Activated T-cell treated with anti-CD3 and anti-CD28 coated beads, Interleukin-2, amount 50 U/mL, for 4 hours (primary cell): ENCODE measurements around the gene SECISBP2L. TPM values are rescaled to one million over a fixed set of nuclear protein-coding genes. Genes with fewer than 3 reads are reported as not detected.

ENCODE experiments used
- ATAC-seq, 2 donors: fragments of 200-7000 bp; cut with Tn5 transposase; one replicate each; pipeline ENCODE4 v1.10.0; 2021
- DNase-seq: peaks from one replicate; pipeline ENCODE4 v3.0.0-alpha.2; 2020
- H3K27me3 Mint-ChIP-seq: one replicate; pipeline ENCODE4 v1.8.0; 2021; ENCODE audit warnings: low read depth, mixed read lengths
- H3K36me3 Mint-ChIP-seq: one replicate; pipeline ENCODE4 v1.8.0; 2022; ENCODE audit warnings: mixed read lengths; ENCODE audit not compliant: insufficient read depth
- H3K4me1 Mint-ChIP-seq: one replicate; pipeline ENCODE4 v1.8.0; 2021; ENCODE audit warnings: low read depth, mixed read lengths
- H3K4me3 Mint-ChIP-seq: one replicate; pipeline ENCODE4 v1.8.0; 2021; ENCODE audit warnings: mild to moderate bottlenecking, moderate library complexity, mixed read lengths
- H3K9me3 Mint-ChIP-seq: one replicate; pipeline ENCODE4 v1.8.0; 2021; ENCODE audit warnings: mixed read lengths
- total RNA-seq, 3 donors: library from RNA; stranded (reverse); gene quantifications; one replicate each; pipeline ENCODE4 v1.2.1, GENCODE V29; 2021

Gene SECISBP2L
- total RNA-seq, 3 donors from 2014 or later: 14.9 to 21.6 (median 18.8) TPM

DNA sequence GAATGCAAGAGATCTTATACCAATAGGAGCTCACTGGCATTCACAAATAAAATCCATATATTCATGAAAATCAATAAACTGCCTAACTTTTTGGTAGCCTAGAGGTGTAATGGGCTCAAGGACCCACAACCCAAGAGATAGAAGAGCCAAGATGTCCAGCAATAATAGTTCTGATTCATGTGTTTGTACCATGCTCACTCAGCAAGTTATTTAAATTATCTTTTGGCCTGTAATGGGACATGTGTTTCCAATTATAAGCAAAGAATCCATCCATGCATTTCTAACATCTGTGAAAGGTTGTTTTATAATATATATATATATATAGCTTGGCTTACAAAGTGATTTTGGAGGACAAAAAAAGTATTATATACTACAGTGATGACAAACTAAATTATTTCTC, 52.9 kb downstream of the SECISBP2L start:
- ATAC-seq (no peak), DNase-seq (no peak)
- Mint-ChIP-seq H3K27me3 (no peaks in the 10 kb centered on the region), H3K4me1 (no peaks in the 10 kb centered on the region), H3K9me3 (no peaks in the 10 kb centered on the region), H3K4me3 (no peak overlapping the region), H3K36me3 (peaks cover 40% of the 10 kb centered on the region)

DNA sequence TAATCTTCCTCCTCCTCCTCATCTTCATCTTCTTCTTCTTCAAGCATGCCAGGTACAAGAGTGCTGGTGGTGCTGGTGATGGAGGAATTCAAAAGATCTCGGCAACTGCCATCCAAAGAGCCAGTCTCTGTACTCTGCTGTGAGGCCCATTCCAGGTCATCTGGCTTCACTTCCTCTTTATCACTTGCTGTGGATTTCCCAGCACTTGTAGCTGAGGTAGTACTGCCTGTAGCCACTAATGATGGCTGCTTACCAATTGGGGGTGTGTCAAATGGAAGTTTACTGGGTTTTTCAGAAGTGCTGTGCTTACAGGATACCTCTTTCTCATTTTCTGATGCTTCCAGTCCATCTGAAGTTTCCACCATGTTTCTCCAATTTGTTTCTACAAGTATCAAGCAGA, 53.7 kb downstream of the SECISBP2L start:
- H3K4me3 Mint-ChIP-seq: no peak overlapping the region
- ATAC-seq: no peak
- peaks cover 39% of the 10 kb centered on the region for H3K36me3 Mint-ChIP-seq

DNA sequence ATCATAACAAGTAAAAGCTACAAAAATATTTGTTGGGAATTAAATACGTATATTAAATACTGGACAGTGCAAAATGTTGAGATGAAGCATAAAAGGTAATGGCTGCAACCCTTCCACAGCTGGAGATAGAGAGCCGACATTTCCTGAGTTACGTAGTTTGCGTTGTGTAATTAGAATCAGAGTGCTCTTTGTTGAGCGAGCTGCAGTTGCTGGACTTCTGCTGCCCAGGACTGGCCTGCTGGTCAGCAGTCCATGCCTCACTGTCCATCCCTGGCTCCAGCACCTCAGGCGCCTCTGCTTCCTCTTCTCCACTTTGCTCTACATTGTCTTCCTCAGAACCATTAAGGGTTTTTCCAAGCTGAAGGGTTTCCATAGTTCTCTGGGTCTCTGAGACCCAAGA, 54.1 kb downstream of the SECISBP2L start:
- no peaks in the 10 kb centered on the region for H3K27me3 Mint-ChIP-seq
- peaks cover 36% of the 10 kb centered on the region for H3K36me3 Mint-ChIP-seq
- ATAC-seq (no peak), DNase-seq (no peak)
- no peaks in the 10 kb centered on the region for H3K9me3 Mint-ChIP-seq
- H3K4me1 Mint-ChIP-seq: no peaks in the 10 kb centered on the region
- no peak overlapping the region for H3K4me3 Mint-ChIP-seq

More for the DNA sequence above, 53.7 kb downstream of the SECISBP2L start:
- H3K27me3 Mint-ChIP-seq: no peaks in the 10 kb centered on the region
- no peaks in the 10 kb centered on the region for H3K9me3 Mint-ChIP-seq
- DNase-seq: no peak
- no peaks in the 10 kb centered on the region for H3K4me1 Mint-ChIP-seq

- ATAC-seq: no peak
- H3K4me3 Mint-ChIP-seq: no peak overlapping the region
- peaks cover 22% of the 10 kb centered on the region for H3K36me3 Mint-ChIP-seq
- H3K9me3 Mint-ChIP-seq: no peaks in the 10 kb centered on the region
- DNase-seq: no peak
- H3K4me1 Mint-ChIP-seq: no peaks in the 10 kb centered on the region
- H3K27me3 Mint-ChIP-seq: no peaks in the 10 kb centered on the region
Measured at GRCh38 chr15:48989170-48989569, 57.1 kb downstream of the SECISBP2L start.

GRCh38 chr15:48987142-48987541, 59.1 kb downstream of the SECISBP2L start:
- peaks cover 11% of the 10 kb centered on the region for H3K36me3 Mint-ChIP-seq
- no peak overlapping the region for H3K4me3 Mint-ChIP-seq
- H3K27me3 Mint-ChIP-seq: peaks cover 7% of the 10 kb centered on the region
- no peak for DNase-seq
- no peak for ATAC-seq
- no peaks in the 10 kb centered on the region for H3K9me3 Mint-ChIP-seq
- no peaks in the 10 kb centered on the region for H3K4me1 Mint-ChIP-seq

DNA sequence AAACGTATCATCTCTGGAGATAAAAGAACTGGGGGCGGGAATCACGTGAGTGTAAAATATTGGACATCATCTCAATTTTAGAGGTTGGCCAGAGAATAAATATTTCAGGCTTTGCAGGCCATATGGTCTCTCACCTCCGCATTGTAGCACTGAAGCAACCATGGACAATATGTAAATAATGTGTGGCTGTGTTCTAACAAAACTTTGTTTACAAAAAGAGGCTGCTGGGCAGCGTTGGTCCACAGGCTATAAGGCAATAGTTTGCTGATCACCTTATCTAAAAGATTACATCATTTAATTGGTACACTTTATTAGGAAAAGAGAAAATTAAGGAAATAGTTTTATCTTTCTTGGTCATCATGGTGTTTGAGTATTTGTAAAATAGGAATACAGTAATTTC, 60.0 kb downstream of the SECISBP2L start:
- Mint-ChIP-seq H3K9me3 (no peaks in the 10 kb centered on the region), H3K4me3 (no peak overlapping the region), H3K27me3 (peaks cover 10% of the 10 kb centered on the region), H3K4me1 (no peaks in the 10 kb centered on the region), H3K36me3 (peaks cover 6% of the 10 kb centered on the region)
- ATAC-seq (no peak), DNase-seq (no peak)

DNA sequence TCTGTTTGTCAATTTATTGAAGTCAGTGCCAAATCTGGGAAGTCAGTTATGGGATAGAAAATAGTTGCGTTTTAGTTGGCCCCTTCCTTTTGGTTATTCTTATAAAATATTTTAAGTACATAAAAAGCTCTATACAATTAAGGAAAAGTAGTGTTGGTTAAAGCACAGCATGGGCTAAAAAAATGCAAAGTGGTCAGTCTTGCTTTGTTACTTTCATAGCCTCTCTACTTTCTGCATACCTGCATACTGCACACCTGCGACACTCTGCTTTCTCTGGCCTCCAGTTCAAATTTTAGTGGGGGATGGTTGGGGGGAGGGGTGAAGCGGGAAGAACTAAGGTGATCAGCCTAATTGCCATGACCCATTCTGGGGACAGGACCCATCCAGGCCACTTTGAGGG, 60.7 kb downstream of the SECISBP2L start:
- no peak for DNase-seq
- H3K9me3 Mint-ChIP-seq: no peaks in the 10 kb centered on the region
- H3K4me3 Mint-ChIP-seq: no peak overlapping the region

GRCh38 chr15:48984811-48985352, 61.4 kb downstream of the SECISBP2L start:
- DNase-seq (no peak), ATAC-seq (no peak)
- no peaks in the 10 kb centered on the region for H3K9me3 Mint-ChIP-seq
- H3K4me1 Mint-ChIP-seq: no peaks in the 10 kb centered on the region
- peaks cover 2% of the 10 kb centered on the region for H3K36me3 Mint-ChIP-seq
- no peak overlapping the region for H3K4me3 Mint-ChIP-seq
- H3K27me3 Mint-ChIP-seq: peaks cover 14% of the 10 kb centered on the region

More for the DNA sequence above, 60.7 kb downstream of the SECISBP2L start:
- H3K36me3 Mint-ChIP-seq: peaks cover 6% of the 10 kb centered on the region
- no peaks in the 10 kb centered on the region for H3K4me1 Mint-ChIP-seq
- peaks cover 14% of the 10 kb centered on the region for H3K27me3 Mint-ChIP-seq
- no peak for ATAC-seq

DNA sequence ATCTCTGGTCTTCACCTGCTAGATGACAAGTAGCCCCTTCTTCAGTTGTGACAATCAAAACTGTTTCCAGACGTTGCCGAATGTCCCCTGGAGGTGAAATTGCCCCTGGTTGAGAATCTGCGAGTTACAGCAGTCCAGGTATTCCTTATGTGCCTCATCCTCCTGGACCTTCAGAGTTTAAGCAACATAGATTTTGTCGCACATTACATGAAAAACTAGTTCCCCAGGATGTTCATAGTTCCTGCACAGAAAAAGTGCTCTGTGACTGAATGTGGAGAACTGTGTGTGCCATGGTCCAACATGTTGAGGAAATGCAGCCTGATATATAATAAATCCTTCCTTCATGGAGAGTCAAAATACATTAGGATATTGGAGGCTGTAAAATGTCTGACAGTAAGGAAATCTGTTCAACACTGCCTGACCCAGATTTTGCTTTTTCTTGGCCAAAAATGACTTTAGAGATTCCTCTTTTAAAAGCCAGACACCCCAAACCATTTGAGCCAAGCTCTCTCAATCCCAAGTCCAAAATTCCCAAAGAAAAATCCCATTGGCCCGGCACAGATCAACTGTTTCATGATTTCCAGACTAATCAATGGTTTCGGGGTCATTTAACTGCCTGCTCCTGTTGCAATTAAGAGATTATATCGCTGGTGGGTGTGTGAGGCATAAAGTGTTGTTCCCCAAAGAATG, 62.1 kb downstream of the SECISBP2L start:
- H3K9me3 Mint-ChIP-seq: no peaks in the 10 kb centered on the region
- no peaks in the 10 kb centered on the region for H3K4me1 Mint-ChIP-seq
- ATAC-seq: no peak
- H3K36me3 Mint-ChIP-seq: peaks cover under 1% of the 10 kb centered on the region
- H3K4me3 Mint-ChIP-seq: no peak overlapping the region
- peaks cover 16% of the 10 kb centered on the region for H3K27me3 Mint-ChIP-seq
- no peak for DNase-seq

- H3K4me3 Mint-ChIP-seq: no peak overlapping the region
- DNase-seq (no peak), ATAC-seq (no peak)
- H3K27me3 Mint-ChIP-seq: peaks cover 16% of the 10 kb centered on the region
- no peaks in the 10 kb centered on the region for H3K4me1 Mint-ChIP-seq
- H3K36me3 Mint-ChIP-seq: no peaks in the 10 kb centered on the region
- H3K9me3 Mint-ChIP-seq: no peaks in the 10 kb centered on the region
Measured at GRCh38 chr15:48983300-48983699, 62.9 kb downstream of the SECISBP2L start.

- H3K4me1 Mint-ChIP-seq: no peaks in the 10 kb centered on the region
- H3K36me3 Mint-ChIP-seq: no peaks in the 10 kb centered on the region
- H3K4me3 Mint-ChIP-seq: no peak overlapping the region
- no peaks in the 10 kb centered on the region for H3K9me3 Mint-ChIP-seq
- peaks cover 18% of the 10 kb centered on the region for H3K27me3 Mint-ChIP-seq
- ATAC-seq (no peak), DNase-seq (no peak)
Measured at GRCh38 chr15:48981941-48982340, 64.3 kb downstream of the SECISBP2L start.

DNA sequence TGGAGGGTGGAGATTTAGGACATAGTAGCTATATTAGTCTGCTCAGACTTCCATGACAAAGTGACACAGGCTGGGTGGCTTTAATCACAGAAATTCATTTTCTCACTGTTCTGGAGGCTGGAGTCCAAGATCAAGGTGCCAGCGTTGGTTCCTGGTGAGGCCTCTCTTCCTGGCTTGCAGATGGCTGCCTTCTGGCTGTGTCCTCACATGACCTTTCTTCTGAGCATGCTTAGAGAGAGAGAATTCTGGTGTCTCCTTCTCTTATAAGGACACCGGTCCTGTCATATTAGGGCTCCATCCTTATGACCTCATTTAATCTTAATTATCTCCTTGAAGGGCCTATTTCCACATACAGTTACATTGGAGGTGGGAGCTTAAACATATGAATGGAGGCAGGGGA, 67.6 kb downstream of the SECISBP2L start:
- Mint-ChIP-seq H3K4me3 (no peak overlapping the region), H3K9me3 (no peaks in the 10 kb centered on the region), H3K36me3 (no peaks in the 10 kb centered on the region), H3K4me1 (peaks cover 3% of the 10 kb centered on the region), H3K27me3 (peaks cover 21% of the 10 kb centered on the region)
- DNase-seq (no peak), ATAC-seq (no peak)

- peaks cover 3% of the 10 kb centered on the region for H3K4me1 Mint-ChIP-seq
- H3K9me3 Mint-ChIP-seq: no peaks in the 10 kb centered on the region
- DNase-seq: no peak
- no peak for ATAC-seq
- peaks cover 13% of the 10 kb centered on the region for H3K27me3 Mint-ChIP-seq
- H3K36me3 Mint-ChIP-seq: no peaks in the 10 kb centered on the region
- peak overlapping the region; percentile 62 for H3K4me3 Mint-ChIP-seq
Measured at GRCh38 chr15:48976444-48977088, 69.7 kb downstream of the SECISBP2L start.

- peak overlapping the region; percentile 62 for H3K4me3 Mint-ChIP-seq
Measured at GRCh38 chr15:48975472-48976419, 70.5 kb downstream of the SECISBP2L start.

More at GRCh38 chr15:48975472-48976419, 70.5 kb downstream of the SECISBP2L start:
- Mint-ChIP-seq H3K27me3 (peaks cover 13% of the 10 kb centered on the region), H3K4me1 (peaks cover 3% of the 10 kb centered on the region), H3K9me3 (no peaks in the 10 kb centered on the region), H3K36me3 (no peaks in the 10 kb centered on the region)
- peak; percentile 61 for DNase-seq
- ATAC-seq: peak; percentile 99
